HG03565 (cell line): Measurements from ENCODE around the gene KHSRP.
A peak's percentile ranks its signal among the peaks of the same experiment; 100 is the strongest.
"Not testable (repeated sequence)": the region's sequence is repeated elsewhere in the genome, so short reads cannot be mapped to it uniquely, and the experiment has no call there.

Experiments
- ATAC-seq: cut with Tn5 transposase; IDR thresholded peaks from one replicate; pipeline ENCODE4 v1.9.1; 2021; ENCODE audit warnings: mild to moderate bottlenecking, moderate library complexity; ENCODE audit not compliant: unreplicated experiment

Gene KHSRP

DNA sequence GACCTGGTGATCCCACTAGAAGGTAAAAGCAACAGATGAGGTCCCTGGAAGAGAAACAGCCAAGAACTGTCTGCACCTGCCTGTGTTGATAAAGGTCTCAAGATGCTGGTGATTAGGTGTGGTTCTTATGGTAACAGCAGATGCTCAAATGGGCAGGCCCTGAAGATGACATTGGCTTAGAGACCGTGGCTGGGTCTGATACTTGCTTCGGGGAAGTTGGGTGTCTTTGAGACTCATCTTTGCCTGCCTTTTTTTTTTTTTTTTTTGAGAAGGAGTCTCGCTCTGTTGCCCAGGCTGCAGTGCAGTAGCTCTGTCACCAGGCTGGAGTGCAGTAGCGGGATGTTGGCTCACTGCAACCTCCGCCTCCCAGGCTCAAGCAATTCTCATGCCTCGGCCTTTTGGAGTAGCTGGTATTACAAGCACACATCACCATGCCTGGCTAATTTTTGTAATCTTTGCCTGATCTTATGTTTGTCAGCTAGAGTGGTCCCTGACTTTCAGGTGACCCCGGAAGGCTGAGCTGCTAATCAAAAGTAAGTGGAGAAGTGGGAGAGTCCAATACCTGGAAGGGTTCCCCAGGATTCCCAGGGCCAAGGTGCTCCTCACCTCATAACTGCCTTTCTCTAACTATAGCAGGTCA, 27.1 kb upstream of the KHSRP start:
- no peak for ATAC-seq

DNA sequence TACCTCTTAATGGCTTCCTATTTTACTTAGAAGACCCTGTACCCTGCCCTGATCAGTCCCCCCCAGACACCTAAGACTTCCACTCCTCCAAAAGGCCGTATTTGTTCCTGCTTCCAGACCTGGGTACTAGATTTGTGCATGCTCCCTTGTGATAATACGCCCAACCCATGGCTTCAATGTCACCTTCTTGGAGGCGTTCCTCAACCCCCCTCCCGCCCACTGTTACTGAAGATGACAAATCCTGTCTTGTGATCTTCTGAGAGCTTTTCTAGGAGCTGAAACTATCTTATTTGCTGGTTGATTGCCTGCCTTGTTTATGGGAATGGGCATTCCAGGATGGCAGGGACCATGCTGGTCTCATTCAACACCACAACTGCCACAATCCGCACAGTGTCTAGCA, 25.6 kb upstream of the KHSRP start:
- no peak for ATAC-seq

DNA sequence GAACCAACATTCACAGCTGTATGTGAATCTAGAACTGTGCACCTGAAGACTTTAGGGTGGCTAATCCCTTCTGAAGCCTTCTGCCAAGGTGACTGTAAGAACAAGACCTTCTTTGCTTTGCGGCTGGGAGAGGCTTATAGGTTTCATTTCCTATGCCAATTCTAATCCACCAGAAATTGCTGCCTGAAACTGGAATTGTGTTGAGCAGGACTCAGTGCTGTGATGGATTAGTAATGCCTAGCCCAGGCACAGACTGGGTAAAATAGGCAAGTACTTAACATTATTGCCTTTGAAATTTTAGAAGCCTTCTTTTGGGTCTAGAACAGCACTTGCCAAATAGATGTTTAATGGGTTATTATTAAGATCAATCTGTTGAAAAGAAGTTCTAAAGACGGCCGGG, 23.4 kb upstream of the KHSRP start:
- ATAC-seq, result no peak

DNA sequence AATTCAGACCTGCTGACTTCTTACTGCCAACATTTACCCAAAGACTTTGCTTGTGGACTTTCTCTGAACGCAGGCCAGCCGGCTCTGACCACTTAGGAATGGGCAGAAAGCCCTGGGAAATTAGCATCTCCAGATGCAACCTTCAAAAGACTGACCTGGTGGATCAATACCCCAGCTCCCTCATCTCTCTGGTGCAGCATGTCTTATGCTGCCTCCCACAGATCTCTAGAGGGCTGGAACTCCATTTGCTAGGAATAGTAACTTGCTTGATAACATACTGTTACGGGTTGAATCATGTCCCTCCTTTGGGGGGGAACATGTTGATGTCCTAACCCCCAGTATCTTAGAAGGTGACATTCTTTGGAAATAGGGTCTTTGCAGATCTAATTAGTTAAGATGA, 21.8 kb upstream of the KHSRP start:
- ATAC-seq, result no peak

DNA sequence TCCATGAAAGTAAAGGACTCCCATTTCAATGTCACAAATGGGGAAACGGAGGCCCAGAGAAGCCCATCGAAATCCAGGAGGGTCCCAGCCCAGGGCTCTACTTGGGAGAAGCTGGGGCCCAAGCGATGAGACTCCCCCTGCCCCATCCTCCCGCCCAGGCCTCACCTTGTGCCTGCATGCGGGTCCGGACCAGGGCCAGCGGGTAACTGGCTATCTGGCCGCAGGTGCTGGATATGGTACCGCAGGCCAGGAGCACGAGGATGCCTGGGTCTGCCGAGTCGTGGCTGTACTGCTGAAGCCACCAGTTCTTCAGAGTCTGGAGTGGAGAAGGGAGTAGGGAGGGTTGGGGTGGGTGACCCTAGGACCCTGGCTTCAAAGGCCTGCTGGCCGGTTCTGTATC, 19.4 kb upstream of the KHSRP start:
- no peak for ATAC-seq

DNA sequence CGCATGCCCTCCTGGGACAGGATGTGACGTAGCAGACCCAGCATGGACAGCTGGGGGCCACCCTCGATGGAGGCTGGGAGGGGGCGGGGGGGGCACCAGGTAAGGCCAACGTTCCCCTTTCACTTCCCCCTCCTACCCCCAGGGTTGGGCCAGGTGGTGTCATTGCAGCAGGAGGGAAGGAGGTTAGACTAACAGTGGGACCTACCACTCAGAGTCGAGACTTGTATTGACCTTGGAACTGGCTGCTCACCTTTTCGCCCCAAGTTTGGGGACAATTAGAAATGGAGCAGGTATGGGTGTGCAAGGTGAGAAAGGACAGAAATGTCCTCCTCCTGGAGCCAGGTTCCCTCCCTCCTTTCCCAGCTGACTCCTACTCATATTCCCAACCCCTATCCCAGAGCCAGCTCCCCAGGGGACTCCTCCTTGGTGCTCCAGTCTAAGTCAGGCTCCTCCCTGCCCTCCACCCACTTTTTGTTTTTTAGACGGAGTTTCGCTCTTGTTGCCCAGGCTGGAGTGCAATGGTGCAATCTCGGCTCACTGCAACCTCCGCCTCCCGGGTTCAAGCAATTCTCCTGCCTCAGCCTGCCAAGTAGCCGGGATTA, 17.6 kb upstream of the KHSRP start:
- no peak for ATAC-seq

DNA sequence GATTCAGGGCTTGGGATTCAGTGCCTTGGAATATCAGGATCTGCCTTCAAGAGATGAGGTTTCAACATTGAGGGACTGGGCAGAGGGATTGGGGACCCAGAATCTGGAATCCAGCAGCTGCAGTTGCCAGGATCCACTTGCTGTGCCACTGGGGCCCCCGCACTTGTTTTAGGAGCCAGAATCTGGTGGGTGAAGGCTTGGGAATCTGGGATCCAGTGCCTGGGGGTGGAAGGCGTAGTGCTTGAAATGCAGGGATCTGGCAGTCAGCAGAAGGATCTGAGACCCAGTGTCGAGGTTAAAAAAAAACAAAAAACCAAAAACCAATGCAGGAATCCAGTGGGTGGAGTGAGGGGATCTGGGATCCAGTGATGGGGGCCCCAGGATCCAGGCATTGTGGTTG, 16.3 kb upstream of the KHSRP start:
- no peak for ATAC-seq

DNA sequence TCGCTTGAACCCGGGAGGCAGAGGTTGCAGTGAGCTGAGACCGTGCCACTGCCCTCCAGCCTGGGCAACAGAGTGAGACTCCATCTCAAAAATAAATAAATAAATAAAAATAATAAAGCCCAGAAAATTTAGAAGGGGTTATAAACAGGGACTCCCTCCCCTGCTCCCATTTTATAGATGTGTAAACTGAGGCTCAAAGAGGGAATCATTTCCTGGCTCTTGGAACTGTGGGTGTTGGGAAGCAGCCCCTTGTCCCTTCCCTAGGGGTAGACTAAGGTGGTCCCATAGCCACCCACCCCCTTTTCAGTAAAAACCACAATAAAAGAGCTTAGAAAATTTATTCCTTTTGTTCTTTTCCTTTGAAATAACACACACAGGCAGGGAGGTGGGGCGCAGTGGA, 15.1 kb upstream of the KHSRP start:
- no peak for ATAC-seq

DNA sequence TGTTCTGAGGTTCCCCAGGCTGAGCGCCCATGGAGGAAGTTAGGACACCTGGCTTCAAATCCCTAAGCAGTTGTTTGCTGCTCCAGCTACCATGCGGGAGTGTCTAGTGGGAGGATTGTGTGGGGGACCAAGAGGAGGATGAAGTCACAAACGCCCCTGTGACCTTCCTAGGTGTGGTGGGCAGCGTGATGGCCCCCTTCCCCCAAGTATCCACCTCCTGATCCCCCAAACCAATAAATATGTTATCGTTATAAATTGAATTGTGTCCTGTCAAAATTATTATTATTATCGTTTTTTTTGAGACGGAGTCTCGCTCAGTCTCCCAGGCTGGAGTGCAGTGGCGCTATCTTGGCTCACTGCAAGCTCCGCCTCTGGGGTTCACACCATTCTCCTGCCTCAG, 9.1 kb upstream of the KHSRP start, which contains the start of gene SLC25A41:
SLC25A41 (minus strand) TSS at position 101 of the 400 bp plus-strand sequence; CDS start at position 31, 70 bp downstream.
- no peak for ATAC-seq

DNA sequence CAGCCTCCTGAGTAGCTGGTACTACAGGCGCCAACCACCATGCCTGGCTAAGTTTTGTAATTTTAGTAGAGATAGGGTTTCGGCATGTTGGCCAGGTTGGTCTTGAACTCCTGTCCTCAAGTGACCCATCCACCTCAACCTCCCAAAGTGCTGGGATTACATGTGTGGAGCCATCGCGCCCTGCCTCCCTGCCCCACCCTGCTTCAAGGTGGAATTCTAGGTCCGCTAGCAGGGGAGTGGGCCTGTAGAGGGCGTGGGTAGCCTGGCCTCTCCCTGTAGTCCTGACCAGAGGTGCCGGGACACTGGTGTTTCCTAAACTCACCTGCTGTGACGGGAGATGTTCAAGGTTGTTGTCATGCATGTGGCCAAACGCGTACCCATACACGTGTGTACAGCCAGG, 8.6 kb upstream of the KHSRP start:
- ATAC-seq, result no peak

DNA sequence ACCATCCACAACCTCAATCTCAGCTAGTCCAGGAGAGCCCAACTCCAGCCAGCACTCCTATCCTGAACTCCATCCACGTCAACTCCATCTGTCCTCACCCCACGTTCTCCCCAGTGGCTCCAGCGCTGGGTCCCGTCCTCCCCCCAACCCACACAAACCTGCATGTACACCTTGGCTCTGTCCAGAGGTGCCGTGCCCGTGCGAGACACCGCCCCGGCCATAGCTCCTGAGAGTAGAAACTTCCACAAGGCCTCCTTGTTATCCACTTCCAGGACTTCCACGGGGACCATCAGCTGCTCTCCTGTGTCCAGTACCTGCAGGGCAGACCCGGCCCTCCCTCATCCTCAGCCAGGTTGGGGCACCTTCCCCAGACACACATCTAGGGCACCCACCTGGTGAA, 7.3 kb upstream of the KHSRP start:
- no peak for ATAC-seq

DNA sequence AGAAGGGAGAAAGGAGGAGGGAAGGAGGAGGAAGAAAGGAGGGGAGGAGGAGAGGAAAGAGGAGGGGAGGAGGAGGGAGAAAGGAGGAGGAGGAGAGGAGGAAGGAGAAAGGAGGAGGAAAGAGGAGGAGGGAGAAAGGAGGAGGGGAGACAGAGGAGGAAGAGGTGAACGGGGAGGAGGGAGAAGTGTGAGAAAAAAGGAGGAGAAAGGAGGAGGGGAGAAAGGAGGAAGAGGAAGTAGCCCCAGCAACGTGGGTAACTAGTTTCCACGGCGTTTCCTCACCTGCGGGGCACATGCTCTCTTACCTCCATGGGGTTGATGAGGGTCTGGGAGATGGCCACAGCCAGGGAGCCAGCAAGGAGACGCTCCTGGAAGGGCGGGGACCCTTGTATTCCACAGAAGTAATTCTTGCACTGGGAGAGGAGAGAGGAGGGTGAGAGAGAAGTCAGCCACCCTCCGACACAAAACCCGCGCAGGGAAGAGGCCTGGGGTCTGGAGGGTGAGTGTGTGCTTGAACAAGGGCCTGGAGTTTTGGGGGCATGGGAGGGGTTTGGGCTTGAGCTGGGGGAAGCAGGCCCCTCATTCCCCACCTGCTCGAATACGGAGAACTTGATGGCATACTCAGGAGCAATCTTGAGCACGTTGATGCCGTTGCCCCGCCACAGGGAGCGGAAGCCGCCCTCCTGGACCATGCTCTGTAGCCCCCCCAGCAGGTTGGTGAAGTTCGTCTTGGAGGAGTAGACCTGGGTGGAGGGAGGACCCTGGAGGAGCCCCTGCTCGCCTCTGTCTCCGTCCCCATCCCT, 5.0 kb upstream of the KHSRP start:
- ATAC-seq, result no peak

DNA sequence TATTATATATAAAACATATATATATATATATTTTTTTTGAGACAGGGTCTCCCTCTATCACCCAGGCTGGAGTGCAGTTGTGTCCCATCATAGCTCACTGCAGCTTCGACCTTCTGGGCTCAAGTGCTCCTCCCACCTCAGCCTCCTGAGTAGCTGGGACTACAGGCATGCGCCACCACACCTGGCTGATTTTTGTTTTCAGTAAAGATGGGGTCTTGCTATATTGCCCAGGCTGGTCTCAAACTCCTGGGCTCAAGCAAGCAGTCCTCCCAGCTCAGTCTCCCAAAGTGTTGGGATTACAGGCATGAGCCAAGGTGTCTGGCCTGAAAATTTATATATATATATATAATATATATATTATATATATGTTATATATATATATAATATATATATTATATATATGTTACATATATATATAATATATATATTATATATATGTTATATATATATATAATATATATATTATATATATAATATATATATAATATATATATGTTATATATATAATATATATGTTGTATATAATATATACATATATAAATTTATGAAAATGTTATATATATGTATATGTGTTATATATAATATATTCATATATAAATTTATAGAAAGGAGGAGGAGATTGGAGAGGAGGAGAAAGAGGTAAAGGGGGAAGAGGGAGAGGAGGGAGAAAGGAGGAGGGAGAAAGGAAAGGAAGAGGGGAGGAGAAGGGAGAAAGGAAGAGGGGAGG, 4.2 kb upstream of the KHSRP start:
- not testable (repeated sequence) for ATAC-seq

DNA sequence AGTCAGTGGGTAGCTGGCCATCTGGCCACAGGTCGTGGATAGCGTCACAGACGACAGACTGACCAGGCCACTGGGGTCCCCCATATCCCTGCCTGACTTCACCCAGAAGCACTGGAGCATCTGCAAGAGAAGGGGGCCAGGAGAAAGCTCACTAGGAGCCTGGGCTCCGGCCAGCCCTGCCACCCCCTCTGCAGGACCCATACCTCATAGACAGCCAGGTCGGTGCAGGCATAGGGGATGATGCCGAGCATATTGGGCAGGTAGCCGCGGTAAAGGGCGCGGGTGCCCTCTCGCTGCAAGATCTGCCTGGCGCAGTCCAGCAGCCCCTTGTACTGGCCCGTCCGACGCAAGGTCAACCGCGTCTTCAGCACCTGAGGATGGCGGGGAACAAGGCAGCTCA, 2.5 kb upstream of the KHSRP start:
- no peak for ATAC-seq

DNA sequence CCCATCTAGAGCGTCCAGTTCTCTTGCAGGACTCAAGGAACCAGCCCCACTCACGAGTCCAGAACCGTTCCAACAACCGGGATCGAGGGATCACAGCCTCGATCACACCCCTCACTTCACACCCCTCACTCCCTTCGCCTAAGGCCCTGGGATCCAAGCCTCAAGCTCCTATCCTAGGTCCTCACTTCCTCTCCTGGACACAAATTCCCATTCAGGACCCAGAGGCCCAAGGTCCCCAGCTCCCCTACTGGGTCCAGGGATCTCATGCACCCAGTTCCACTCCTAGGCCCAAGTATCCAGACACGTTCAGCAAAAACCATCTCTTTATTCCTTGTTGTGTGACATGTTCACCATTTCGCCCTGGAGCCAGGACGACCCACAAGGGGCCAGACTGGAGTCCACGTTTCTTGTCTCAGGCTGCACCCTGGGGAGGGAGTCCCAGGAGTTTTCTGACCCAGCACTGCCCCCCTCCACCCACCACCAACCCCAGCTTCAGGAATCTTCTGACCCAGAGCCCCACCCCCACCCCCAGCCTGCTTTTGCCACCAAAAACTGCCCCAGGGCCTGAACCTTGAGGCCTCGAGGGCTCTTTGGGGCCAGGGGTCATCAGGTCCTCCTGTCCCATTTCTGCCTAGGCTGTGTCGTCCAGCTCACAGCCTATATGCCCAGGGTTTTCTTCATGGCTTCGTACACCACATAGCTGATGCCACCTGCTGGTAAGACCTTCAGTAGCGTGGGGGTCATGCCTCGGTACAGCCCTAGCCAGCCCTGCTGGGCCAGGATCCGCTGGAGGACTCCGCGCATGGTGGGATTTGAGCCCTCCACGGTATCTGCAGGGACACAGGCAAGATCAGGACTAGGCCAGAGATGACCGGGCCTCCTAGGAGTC, 1.4 kb upstream of the KHSRP start:
- no peak for ATAC-seq

DNA sequence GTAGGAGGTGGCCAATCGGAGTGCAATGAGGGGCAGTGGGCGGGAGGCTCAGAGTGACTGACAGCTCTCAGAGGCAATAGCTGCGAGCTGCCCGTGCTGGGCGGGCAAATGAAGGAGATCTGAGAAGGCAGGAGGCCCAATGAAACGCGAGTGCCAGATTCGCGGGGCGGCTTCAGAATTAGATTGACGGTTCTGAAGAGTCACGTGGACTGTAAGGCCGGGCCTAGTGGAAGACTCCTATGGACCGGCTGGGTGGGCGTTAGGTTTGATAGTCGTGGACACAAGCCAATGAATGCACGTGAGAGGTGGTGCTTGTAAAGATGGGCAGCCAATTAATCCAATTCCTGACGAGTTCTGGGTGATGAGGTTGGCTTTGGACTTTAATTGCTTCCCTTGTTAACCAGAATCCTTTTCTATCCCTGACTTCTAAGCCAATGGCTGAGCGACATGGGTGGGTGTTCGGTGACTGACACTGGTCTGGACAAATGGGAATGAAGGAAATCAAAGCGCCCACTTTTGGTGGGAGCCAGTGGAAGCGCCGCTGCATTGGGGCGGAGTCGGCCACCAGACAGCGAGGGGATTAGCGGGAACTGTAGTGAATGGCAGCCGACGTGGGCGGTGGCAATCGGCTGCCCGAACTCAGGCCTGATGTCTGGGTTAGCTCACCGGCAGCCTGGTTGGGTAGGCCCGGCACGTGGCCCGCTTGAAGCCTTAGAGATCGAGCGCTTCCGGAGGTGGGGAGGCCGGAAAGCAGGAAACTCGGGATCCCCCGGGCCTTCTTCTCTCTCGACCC, 524 bp upstream of the KHSRP start:
- peak; percentile 77 for ATAC-seq

DNA sequence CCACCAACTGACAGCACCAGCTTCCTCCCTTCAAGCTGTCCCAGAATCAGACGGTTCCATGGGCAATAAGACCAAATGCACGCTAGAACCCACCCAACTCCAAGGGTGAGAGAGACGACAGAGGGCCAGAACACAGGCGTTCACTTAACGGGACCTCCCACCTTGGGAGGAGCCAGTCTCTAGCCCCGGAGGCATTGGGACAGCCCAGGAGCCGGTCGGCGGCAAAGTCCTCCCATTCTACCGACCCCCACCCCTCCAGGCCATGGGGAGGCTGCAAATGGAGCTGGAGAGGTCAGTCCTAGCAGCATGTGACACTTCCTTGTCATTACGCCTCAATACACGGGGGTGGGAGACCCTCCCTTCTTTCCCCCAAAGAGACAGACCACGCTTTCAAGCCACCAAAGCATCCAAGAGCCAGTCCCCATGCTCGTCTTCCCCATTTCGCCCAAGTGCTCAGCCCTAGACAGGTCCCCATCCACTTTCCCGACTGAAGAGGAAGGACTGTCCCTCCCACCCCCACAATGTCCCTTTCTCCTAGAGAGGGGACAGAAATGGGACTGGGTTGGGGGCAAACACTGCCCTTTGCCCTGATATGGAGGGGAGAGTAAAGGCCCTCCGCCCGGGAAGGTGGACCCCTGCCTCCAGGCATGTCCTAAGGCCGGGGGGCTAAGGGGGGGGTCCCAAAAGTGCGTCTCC, 964 bp downstream of the KHSRP start:
- ATAC-seq, result no peak

DNA sequence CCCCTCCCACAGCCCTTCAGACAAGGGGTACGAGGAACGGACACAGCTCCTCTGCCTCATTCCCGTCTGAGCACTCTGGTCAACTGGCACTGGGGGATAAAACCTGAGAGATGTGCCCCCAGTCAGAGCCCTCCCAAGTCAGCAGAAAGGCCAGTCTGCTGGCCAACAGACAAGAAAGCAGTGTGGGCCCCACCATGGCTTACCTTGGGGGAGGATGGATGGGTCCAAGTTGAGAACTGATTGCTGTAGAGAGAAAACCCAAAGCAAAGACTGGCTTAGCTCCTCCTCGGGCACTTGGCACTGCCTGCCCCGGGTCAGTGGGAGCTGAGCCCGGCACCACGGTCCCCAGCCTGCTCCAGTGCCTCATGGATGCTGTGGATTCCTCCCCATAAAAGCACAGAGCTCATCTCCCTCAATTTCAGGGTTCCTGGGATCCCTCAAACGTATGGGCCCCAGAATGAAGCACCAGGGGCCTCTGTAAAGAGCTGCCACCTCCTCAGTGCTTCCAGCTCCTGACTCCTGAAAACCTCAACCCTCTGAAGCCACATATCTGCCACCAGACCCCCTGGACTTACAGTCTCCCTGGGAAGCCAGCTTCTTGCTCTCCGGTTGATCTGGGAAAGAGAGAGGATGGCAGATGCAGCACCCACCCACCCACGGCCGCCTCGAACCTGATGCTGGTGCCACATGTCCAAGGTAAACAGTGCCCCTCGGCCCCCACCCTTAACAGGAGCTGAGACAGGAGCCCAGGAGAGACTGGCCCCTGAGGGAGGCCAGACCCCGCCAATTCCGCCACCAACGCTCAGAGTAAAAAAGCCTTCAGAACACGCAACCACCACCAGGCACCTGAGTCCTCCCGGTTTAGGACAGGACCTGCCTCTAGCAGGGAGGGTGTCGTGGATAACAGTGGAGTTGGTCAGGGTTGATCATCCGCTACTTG, 3.3 kb downstream of the KHSRP start:
- ATAC-seq, result no peak
